IMR-90 (cell line): ENCODE results near the gene AADACL4.

Source experiments
- CEBPB ChIP-seq: IDR thresholded peaks from 2 replicates; pipeline ENCODE4 v1.6.1; 2012; ENCODE audit warnings: low read depth, low read length, improper control_type of control experiment
- CHD1 ChIP-seq: IDR thresholded peaks from 2 replicates; pipeline ENCODE4 v1.6.1; 2012; ENCODE audit warnings: low read depth, low read length, improper control_type of control experiment
- CTCF ChIP-seq: conservative IDR thresholded peaks from 2 replicates; pipeline ENCODE4 v1.5.1; 2012; ENCODE audit warnings: mild to moderate bottlenecking, low read depth, low read length, improper control_type of control experiment
- FOS ChIP-seq: fragments of 150-350 bp; IDR thresholded peaks from 2 replicates; pipeline ENCODE4 v1.6.1; 2016; ENCODE audit warnings: low read depth, low read length
- MAZ ChIP-seq: IDR thresholded peaks from 2 replicates; pipeline ENCODE4 v1.6.1; 2012; ENCODE audit warnings: low read depth, mild to moderate bottlenecking, low read length, improper control_type of control experiment, moderate library complexity, borderline replicate concordance
- MXI1 ChIP-seq: IDR thresholded peaks from 2 replicates; pipeline ENCODE4 v1.6.1; 2012; ENCODE audit warnings: low read depth, mild to moderate bottlenecking, low read length, moderate library complexity, borderline replicate concordance
- POLR2A ChIP-seq: IDR thresholded peaks from 2 replicates; pipeline ENCODE4 v1.6.1; 2012; ENCODE audit warnings: mild to moderate bottlenecking, low read depth, low read length
- RAD21 ChIP-seq: IDR thresholded peaks from 2 replicates; pipeline ENCODE4 v1.6.1; 2012; ENCODE audit warnings: low read length, improper control_type of control experiment
- RCOR1 ChIP-seq: IDR thresholded peaks from 2 replicates; pipeline ENCODE4 v1.6.1; 2012; ENCODE audit warnings: mild to moderate bottlenecking, low read length, improper control_type of control experiment; ENCODE audit not compliant: insufficient replicate concordance
- SMC3 ChIP-seq: fragments of 150-350 bp; IDR thresholded peaks from 2 replicates; pipeline ENCODE4 v1.6.1; 2016; ENCODE audit warnings: low read depth, mild to moderate bottlenecking, antibody characterized with exemption, low read length, moderate library complexity
- USF2 ChIP-seq: fragments of 150-350 bp; IDR thresholded peaks from 2 replicates; pipeline ENCODE4 v1.6.1; 2017; ENCODE audit warnings: mild to moderate bottlenecking, antibody characterized with exemption, low read length, low read depth
- TF ChIP-seq, protein P1 (sequence below): fragments of 150-350 bp; IDR thresholded peaks from 2 replicates; pipeline ENCODE4 v1.6.1; 2016; ENCODE audit warnings: low read depth, mild to moderate bottlenecking, low read length, moderate library complexity, borderline replicate concordance

- no peak for TF ChIP-seq CTCF
- no peak for TF ChIP-seq POLR2A
- TF ChIP-seq FOS = no peak
- TF ChIP-seq, protein P1, sequence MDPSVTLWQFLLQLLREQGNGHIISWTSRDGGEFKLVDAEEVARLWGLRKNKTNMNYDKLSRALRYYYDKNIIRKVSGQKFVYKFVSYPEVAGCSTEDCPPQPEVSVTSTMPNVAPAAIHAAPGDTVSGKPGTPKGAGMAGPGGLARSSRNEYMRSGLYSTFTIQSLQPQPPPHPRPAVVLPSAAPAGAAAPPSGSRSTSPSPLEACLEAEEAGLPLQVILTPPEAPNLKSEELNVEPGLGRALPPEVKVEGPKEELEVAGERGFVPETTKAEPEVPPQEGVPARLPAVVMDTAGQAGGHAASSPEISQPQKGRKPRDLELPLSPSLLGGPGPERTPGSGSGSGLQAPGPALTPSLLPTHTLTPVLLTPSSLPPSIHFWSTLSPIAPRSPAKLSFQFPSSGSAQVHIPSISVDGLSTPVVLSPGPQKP = no peak
- no peak for TF ChIP-seq MXI1
- no peak for TF ChIP-seq USF2
- TF ChIP-seq CHD1 = no peak
- TF ChIP-seq RAD21 = no peak
- TF ChIP-seq SMC3 = no peak
- no peak for TF ChIP-seq CEBPB
- TF ChIP-seq MAZ = no peak
- no peak for TF ChIP-seq RCOR1
These were observed 33.7 kb downstream of the AADACL4 start for GRCh38 chr1:12677565-12677964.
